ENCODE results near the gene MCCD1. TPM values are rescaled to one million over a fixed set of nuclear protein-coding genes. Genes with fewer than 3 reads are reported as not detected.
A peak's percentile ranks its signal among the peaks of the same experiment; 100 is the strongest.

MCCD1 gene
- total and polyA plus RNA-seq, 2 of the 13 experiments (the other 11 are each of a cell fraction or from before 2014, with no cell fraction given): 0.15 TPM; not detected in 1

DNA sequence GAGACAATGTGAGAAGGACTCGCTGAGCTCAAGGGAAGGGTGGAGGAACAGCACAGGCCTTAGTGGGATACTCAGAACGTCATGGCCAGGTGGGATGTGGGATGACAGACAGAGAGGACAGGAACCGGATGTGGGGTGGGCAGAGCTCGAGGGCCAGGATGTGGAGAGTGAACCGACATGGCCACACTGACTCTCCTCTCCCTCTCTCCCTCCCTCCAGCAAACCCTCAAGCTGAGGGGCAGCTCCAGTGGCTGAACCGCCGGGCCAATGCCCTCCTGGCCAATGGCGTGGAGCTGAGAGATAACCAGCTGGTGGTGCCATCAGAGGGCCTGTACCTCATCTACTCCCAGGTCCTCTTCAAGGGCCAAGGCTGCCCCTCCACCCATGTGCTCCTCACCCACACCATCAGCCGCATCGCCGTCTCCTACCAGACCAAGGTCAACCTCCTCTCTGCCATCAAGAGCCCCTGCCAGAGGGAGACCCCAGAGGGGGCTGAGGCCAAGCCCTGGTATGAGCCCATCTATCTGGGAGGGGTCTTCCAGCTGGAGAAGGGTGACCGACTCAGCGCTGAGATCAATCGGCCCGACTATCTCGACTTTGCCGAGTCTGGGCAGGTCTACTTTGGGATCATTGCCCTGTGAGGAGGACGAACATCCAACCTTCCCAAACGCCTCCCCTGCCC is 48.3 kb downstream of the MCCD1 start:
- POLR2A ChIA-PET: interaction anchor here (0.6 to 2.3 kb wide), 6 partner anchors 9 to 88 kb away, joined by 3 to 9 read pairs (median 5); partner anchors contain the start of genes DDX39B, GPANK1 and NFKBIL1
- no peaks in the 10 kb centered on the region for H3K79me2 ChIP-seq (ENCODE audit: insufficient read depth, low read length)
- no peaks in the 10 kb centered on the region for H4K20me1 ChIP-seq (ENCODE audit: insufficient read depth, low read length)
- H3K27me3 ChIP-seq (ENCODE audit: control insufficient read depth in 1 of 2, insufficient read depth in 2 of 2, low read length in 2 of 2): peaks cover 21 to 96% of the 10 kb centered on the region in 2 experiments
- no peak for DNase-seq (ENCODE audit: low spot score)
- no peak overlapping the region for H3K4me3 ChIP-seq (replicated peaks in 1 of 3; ENCODE audit: insufficient read depth in 1 of 3, low read depth in 2 of 3, low read length in 3 of 3)
- no peak overlapping the region for H3K4me2 ChIP-seq (ENCODE audit: low read depth, low read length)
- H2AFZ ChIP-seq (ENCODE audit: low read length): no peak overlapping the region
- H3K9ac ChIP-seq (ENCODE audit: insufficient read depth, low read depth, low read length): no peak overlapping the region
- no TSS peak for BruUV-seq (replicated peaks)
- H3K27ac ChIP-seq (ENCODE audit: extremely low read length, insufficient read depth, low read length): no peak overlapping the region
- no peak for FAIRE-seq
- H3K36me3 ChIP-seq (replicated peaks in 1 of 2; ENCODE audit: control insufficient read depth in 1 of 2, insufficient read depth in 2 of 2, low read length in 2 of 2): no peaks in the 10 kb centered on the region
- in situ Hi-C loops (cut with HindIII; ENCODE audit: extremely low pct_ligation_motif_present, low pct_unique_long_range_greater_than_20kb) (no loop called here), intact Hi-C loops (cut with micrococcal nuclease; ENCODE audit: unreplicated experiment) (no loop called here)
- H3K9me3 ChIP-seq (ENCODE audit: low read length): no peaks in the 10 kb centered on the region
- TF ChIP-seq GABPA (IDR thresholded peaks at IDR 0.05; ENCODE audit: low read depth, low read length) (peak; percentile 26; the same call in 1 of the 2 replicates), GABPA (CRISPR knock-in tag; IDR thresholded peaks at IDR 0.05; ENCODE audit: low read depth) (peak; percentile 24; the same call in 1 of the 2 replicates), SMC3 (IDR thresholded peaks at IDR 0.05; ENCODE audit: low read length) (no peak), ZNF768 (CRISPR knock-in tag; IDR thresholded peaks at IDR 0.05) (0 out of 2 replicates have a peak, but pooled peaks have one; percentile 26)
- CTCF ChIA-PET (ENCODE audit: low intra/inter-chr PET ratio, low total read pairs): no interaction called here
- ATAC-seq: no peak
- WGBS (ENCODE audit: low lambda C conversion rate): 34% methylated on average over 18 of the region's 19 CpGs
- peaks cover 18% of the 10 kb centered on the region for H3K4me1 ChIP-seq (ENCODE audit: insufficient read depth, low read length)

DNA sequence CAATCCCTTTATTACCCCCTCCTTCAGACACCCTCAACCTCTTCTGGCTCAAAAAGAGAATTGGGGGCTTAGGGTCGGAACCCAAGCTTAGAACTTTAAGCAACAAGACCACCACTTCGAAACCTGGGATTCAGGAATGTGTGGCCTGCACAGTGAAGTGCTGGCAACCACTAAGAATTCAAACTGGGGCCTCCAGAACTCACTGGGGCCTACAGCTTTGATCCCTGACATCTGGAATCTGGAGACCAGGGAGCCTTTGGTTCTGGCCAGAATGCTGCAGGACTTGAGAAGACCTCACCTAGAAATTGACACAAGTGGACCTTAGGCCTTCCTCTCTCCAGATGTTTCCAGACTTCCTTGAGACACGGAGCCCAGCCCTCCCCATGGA is 48.8 kb downstream of the MCCD1 start:
- CTCF ChIA-PET (ENCODE audit: low intra/inter-chr PET ratio, low total read pairs): no interaction called here
- no peak for FAIRE-seq

More for the DNA sequence above, 48.8 kb downstream of the MCCD1 start:
- H3K36me3 ChIP-seq (replicated peaks in 1 of 2; ENCODE audit: control insufficient read depth in 1 of 2, insufficient read depth in 2 of 2, low read length in 2 of 2): no peaks in the 10 kb centered on the region
- no peak overlapping the region for H3K27ac ChIP-seq (ENCODE audit: extremely low read length, insufficient read depth, low read length)
- no peaks in the 10 kb centered on the region for H4K20me1 ChIP-seq (ENCODE audit: insufficient read depth, low read length)
- BruUV-seq (replicated peaks): no TSS peak
- in situ Hi-C loops (cut with HindIII; ENCODE audit: extremely low pct_ligation_motif_present, low pct_unique_long_range_greater_than_20kb): no loop called here
- H2AFZ ChIP-seq (ENCODE audit: low read length): no peak overlapping the region
- POLR2A ChIA-PET: interaction anchor here (0.6 to 2.3 kb wide), 5 partner anchors 21 to 87 kb away, joined by 3 to 9 read pairs (median 5); partner anchors contain the start of genes DDX39B, GPANK1 and NFKBIL1
- H3K27me3 ChIP-seq (ENCODE audit: control insufficient read depth in 1 of 2, insufficient read depth in 2 of 2, low read length in 2 of 2): peaks cover 21 to 96% of the 10 kb centered on the region in 2 experiments
- DNase-seq (ENCODE audit: low spot score) (no peak), ATAC-seq (no peak)
- no peak overlapping the region for H3K4me3 ChIP-seq (replicated peaks in 1 of 3; ENCODE audit: insufficient read depth in 1 of 3, low read depth in 2 of 3, low read length in 3 of 3)
- H3K4me1 ChIP-seq (ENCODE audit: insufficient read depth, low read length): peaks cover 23% of the 10 kb centered on the region
- no peaks in the 10 kb centered on the region for H3K9me3 ChIP-seq (ENCODE audit: low read length)
- TF ChIP-seq ZEB1 (IDR thresholded peaks at IDR 0.05; ENCODE audit: insufficient replicate concordance, low read depth): no peak
- no peaks in the 10 kb centered on the region for H3K79me2 ChIP-seq (ENCODE audit: insufficient read depth, low read length)
- 28% methylated on average over 3 of the region's 3 CpGs for WGBS (ENCODE audit: low lambda C conversion rate)
- no peak overlapping the region for H3K4me2 ChIP-seq (ENCODE audit: low read depth, low read length)
- intact Hi-C loops (cut with micrococcal nuclease; ENCODE audit: unreplicated experiment): no loop called here
- H3K9ac ChIP-seq (ENCODE audit: insufficient read depth, low read depth, low read length): no peak overlapping the region

Measured in HepG2 (cell line).